Measurements from ENCODE around the gene PIP5K1C.

DNA sequence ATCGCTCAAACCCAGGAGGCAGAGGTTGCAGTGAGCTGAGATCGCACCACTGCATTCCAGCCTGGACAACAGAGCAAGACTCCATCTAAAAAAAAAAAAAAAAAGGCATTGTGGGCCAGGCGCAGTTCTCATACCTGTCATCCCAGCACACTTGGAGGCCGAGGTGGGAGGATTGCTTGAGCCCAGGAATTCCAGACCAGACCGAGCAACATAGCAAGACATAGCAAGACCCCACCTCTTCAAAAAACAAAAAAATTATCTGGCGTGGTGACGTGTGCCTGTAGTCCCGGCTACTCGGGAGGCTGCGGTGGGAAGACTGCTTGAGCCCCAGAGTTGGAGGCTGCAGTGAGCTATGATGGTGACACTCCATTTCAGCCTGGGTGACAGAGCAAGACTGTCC is 18.0 kb downstream of the PIP5K1C start:
- TF ChIP-seq CTCF (IDR thresholded peaks at IDR 0.05; ENCODE audit: insufficient read depth, low read depth, low read length) (no peak), EZH2 (IDR thresholded peaks at IDR 0.05; ENCODE audit: insufficient read depth, low read length) (no peak)

All from astrocyte (in vitro differentiated cells and primary cell).